ENCODE measurements around the gene PPP2R5D.

DNA sequence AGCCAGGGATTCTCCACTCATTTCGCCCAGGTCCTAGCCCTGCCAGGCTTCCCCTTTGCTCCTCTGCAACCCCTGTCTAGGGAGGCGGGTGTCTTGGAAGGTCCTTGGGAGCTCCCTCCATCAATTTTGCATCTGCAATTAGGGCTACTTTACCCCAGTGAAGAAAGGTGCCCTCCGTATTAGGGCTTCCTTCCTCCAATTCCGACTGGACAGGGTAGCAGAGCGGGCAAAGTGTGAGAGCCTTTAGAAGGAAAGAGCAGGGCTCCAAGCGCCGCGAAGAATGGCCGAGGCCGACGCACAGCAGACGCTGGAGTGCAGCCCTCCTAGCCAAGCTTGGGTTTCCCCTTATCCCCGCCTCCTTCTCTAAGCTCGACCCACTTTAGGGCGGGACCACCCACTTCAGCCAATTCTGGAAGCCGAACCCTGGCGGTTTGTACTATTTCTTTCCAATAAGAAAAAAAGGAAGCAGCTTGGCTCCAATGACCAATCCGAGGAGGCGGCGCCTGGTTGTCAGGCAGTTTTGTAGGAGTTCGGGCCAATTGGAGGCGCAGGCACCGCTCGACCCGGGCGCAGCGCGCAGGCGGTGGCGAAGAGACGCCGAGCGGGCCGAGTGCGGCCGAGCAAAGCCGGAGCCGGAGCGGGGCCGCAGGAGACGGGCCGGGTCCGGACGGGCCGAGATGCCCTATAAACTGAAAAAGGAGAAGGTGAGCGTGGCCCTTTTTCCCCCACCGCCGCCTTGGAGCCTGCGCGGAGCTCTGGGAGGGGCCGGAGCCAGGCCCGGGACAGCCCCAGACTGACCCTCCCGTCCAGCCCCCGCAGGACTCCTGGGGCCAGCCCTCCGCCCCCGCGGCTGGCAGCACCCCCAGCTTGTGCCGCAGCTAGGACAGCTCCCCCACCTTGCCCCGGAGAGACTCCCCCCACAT lies at the start of gene PPP2R5D:
- TF ChIP-seq MXI1 (IDR thresholded peaks at IDR 0.05; ENCODE audit: borderline replicate concordance, low read depth, low read length) (no peak), RAD21 (IDR thresholded peaks at IDR 0.05; ENCODE audit: low read length) (no peak), POLR2A (IDR thresholded peaks at IDR 0.05; ENCODE audit: low read depth, low read length) (peak; percentile 80), FOS (IDR thresholded peaks at IDR 0.05; ENCODE audit: low read depth, low read length) (no peak), MAFK (IDR thresholded peaks at IDR 0.05; ENCODE audit: low read depth, low read length) (no peak), RFX5 (IDR thresholded peaks at IDR 0.05; ENCODE audit: low read depth, low read length) (peak; percentile 99), SMC3 (IDR thresholded peaks at IDR 0.05; ENCODE audit: low read depth, low read length) (no peak), RCOR1 (IDR thresholded peaks at IDR 0.05; ENCODE audit: insufficient replicate concordance, low read length) (no peak), BHLHE40 (IDR thresholded peaks at IDR 0.05; ENCODE audit: low read depth, low read length) (0 out of 2 replicates have a peak, but pooled peaks have one; percentile 11), MAZ (IDR thresholded peaks at IDR 0.05; ENCODE audit: borderline replicate concordance, low read depth, low read length) (peak; percentile 31; the same call in 1 of the 2 replicates), CEBPB (IDR thresholded peaks at IDR 0.05; ENCODE audit: low read depth, low read length) (no peak)
- TF ChIP-seq, protein P1, sequence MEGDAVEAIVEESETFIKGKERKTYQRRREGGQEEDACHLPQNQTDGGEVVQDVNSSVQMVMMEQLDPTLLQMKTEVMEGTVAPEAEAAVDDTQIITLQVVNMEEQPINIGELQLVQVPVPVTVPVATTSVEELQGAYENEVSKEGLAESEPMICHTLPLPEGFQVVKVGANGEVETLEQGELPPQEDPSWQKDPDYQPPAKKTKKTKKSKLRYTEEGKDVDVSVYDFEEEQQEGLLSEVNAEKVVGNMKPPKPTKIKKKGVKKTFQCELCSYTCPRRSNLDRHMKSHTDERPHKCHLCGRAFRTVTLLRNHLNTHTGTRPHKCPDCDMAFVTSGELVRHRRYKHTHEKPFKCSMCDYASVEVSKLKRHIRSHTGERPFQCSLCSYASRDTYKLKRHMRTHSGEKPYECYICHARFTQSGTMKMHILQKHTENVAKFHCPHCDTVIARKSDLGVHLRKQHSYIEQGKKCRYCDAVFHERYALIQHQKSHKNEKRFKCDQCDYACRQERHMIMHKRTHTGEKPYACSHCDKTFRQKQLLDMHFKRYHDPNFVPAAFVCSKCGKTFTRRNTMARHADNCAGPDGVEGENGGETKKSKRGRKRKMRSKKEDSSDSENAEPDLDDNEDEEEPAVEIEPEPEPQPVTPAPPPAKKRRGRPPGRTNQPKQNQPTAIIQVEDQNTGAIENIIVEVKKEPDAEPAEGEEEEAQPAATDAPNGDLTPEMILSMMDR (conservative IDR thresholded peaks at IDR 0.05; ENCODE audit: low read depth, low read length): no peak
- TF ChIP-seq, protein P2, sequence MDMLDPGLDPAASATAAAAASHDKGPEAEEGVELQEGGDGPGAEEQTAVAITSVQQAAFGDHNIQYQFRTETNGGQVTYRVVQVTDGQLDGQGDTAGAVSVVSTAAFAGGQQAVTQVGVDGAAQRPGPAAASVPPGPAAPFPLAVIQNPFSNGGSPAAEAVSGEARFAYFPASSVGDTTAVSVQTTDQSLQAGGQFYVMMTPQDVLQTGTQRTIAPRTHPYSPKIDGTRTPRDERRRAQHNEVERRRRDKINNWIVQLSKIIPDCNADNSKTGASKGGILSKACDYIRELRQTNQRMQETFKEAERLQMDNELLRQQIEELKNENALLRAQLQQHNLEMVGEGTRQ (IDR thresholded peaks at IDR 0.05; ENCODE audit: low read depth, low read length): no peak
- TF ChIP-seq, protein P3, sequence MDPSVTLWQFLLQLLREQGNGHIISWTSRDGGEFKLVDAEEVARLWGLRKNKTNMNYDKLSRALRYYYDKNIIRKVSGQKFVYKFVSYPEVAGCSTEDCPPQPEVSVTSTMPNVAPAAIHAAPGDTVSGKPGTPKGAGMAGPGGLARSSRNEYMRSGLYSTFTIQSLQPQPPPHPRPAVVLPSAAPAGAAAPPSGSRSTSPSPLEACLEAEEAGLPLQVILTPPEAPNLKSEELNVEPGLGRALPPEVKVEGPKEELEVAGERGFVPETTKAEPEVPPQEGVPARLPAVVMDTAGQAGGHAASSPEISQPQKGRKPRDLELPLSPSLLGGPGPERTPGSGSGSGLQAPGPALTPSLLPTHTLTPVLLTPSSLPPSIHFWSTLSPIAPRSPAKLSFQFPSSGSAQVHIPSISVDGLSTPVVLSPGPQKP (IDR thresholded peaks at IDR 0.05; ENCODE audit: borderline replicate concordance, low read depth, low read length): no peak

Data from IMR-90 (cell line).